Measurements from ENCODE around the gene SORBS1.
A peak's percentile ranks its signal among the peaks of the same experiment; 100 is the strongest.

Gene SORBS1

GRCh38 chr10:95399183-95399582 lies 162.0 kb downstream of the SORBS1 start:
- Histone ChIP-seq H3K27ac (replicated peaks) (no peak overlapping the region), H3K4me3 (replicated peaks; ENCODE audit: insufficient read depth, low read length) (no peak overlapping the region), H3K27me3 (ENCODE audit: insufficient read depth, poor library complexity, severe bottlenecking) (no peaks in the 10 kb centered on the region)
- TF ChIP-seq GABPA (IDR thresholded peaks at IDR 0.05; ENCODE audit: low read depth) (no peak), POLR2AphosphoS5 (IDR thresholded peaks at IDR 0.05; ENCODE audit: low read depth) (no peak), CTCF (IDR thresholded peaks at IDR 0.05; ENCODE audit: insufficient read depth, low read length) (no peak), REST (IDR thresholded peaks at IDR 0.05; ENCODE audit: insufficient replicate concordance, low read depth) (no peak), SPI1 (IDR thresholded peaks at IDR 0.05; ENCODE audit: borderline replicate concordance, low read depth) (no peak)
- DNase-seq (ENCODE audit: low read depth in 1 of 2, low spot score in 1 of 2) = no peak

GRCh38 chr10:95397747-95398146 lies 163.4 kb downstream of the SORBS1 start:
- Histone ChIP-seq H3K27me3 (ENCODE audit: insufficient read depth, poor library complexity, severe bottlenecking) (no peaks in the 10 kb centered on the region), H3K4me3 (replicated peaks; ENCODE audit: insufficient read depth, low read length) (no peak overlapping the region), H3K27ac (replicated peaks) (no peak overlapping the region)
- TF ChIP-seq CTCF (IDR thresholded peaks at IDR 0.05; ENCODE audit: insufficient read depth, low read length) (no peak), GABPA (IDR thresholded peaks at IDR 0.05; ENCODE audit: low read depth) (no peak), POLR2AphosphoS5 (IDR thresholded peaks at IDR 0.05; ENCODE audit: low read depth) (no peak), SPI1 (IDR thresholded peaks at IDR 0.05; ENCODE audit: borderline replicate concordance, low read depth) (peak; percentile 17; the same call in 1 of the 2 replicates)
- DNase-seq (ENCODE audit: low read depth in 1 of 2, low spot score in 1 of 2) = no peak

GRCh38 chr10:95395947-95396449 lies 165.2 kb downstream of the SORBS1 start:
- TF ChIP-seq CTCF (IDR thresholded peaks at IDR 0.05; ENCODE audit: insufficient read depth, low read length) (no peak), GABPA (IDR thresholded peaks at IDR 0.05; ENCODE audit: low read depth) (no peak), POLR2AphosphoS5 (IDR thresholded peaks at IDR 0.05; ENCODE audit: low read depth) (no peak), SPI1 (IDR thresholded peaks at IDR 0.05; ENCODE audit: borderline replicate concordance, low read depth) (no peak), REST (IDR thresholded peaks at IDR 0.05; ENCODE audit: insufficient replicate concordance, low read depth) (no peak)
- Histone ChIP-seq H3K27me3 (ENCODE audit: insufficient read depth, poor library complexity, severe bottlenecking) (no peaks in the 10 kb centered on the region), H3K27ac (replicated peaks) (no peak overlapping the region), H3K4me3 (replicated peaks; ENCODE audit: insufficient read depth, low read length) (no peak overlapping the region)
- DNase-seq (ENCODE audit: low read depth in 1 of 2, low spot score in 1 of 2) = no peak
